HG02610 (cell line): ENCODE measurements around the gene SOBP.

Experiments
- ATAC-seq: cut with Tn5 transposase; IDR thresholded peaks from one replicate; pipeline ENCODE4 v1.9.1; 2021; ENCODE audit warnings: mild to moderate bottlenecking, moderate library complexity; ENCODE audit not compliant: unreplicated experiment

SOBP gene

DNA sequence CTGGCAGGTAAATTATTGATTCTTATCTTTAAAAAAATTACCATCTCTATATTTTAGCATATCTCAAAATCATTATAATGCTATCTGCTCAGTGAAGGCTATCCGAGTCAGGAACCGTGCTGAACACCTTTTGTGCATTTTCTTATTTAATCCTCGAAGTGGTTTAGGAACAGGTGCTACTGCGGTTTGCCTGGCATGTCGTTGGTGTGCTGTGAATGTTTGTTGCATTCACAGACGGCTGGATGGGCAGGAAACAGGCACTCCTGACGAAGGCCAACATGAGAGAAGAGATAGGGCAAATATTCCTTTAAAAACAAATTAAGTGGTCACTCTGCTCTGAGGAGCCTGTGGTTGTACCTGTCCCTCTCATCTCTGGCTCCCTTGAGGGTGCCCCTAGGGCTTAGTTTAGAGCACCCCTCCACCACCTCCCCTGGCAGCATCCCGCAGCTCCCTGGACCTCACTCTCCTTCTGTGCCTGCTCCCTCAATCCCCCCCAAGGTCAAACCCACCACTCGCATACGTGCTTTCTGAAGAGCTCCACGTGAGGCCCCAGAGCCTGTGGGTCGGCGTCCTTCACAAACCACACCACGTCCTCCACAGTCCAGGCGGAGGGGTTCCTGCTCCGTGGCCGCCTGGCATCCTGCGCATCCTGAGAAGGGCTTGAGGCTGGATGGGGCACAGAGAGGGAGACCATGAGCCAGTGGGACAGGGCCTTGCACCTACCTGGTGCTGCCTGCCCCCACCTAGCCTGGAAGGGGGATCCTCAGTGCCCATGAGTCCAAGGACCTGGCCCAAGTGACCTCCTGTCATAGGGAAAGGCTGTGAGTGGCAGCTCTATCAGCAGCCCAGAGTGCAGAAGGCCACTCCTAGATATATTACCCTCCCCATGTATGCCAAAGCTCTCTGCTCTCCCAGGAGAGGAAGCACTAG lies 217.7 kb downstream of the SOBP start:
- ATAC-seq, result no peak

DNA sequence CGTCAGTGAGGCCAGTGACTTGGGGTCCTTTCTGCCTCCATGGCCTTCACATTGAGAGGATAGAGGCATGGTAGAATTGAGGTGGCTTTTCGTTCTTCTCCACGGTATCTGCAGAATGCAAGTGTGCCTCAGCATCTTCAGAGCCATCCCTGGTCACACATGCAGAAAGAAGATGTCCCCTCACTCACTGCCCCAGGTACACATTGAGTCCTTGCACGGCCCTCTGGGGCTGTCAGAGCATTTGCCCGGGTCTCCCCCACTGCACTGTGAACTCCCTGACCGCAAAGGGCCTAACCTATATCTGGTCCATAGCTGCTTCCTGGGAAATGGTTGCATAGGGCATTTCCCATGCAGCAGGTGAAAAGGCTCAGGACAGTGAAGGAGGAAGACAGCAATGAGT lies 218.5 kb downstream of the SOBP start:
- ATAC-seq, result no peak

DNA sequence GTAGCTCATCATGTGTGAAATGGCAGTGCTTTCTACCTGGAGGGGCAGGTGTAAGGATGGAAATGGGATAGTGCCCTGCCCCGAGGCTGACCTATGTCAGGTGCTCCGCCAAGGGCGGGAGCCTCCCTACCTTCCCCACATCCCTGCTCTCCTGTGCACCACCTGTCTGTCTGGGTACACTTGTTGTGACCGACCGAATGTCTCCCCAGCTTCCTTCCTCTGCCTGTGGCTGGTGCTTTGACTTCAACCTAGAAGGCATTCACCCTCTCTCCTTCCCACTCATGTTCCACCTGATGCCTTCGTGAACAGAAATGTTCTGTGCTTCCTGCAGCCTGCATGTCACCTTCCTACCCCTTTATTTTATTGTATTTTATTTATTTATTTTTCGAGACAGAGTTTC lies 219.4 kb downstream of the SOBP start:
- no peak for ATAC-seq
